RWPE2 (cell line): Measurements from ENCODE around the gene CCDC77.

ENCODE experiments used
- ATAC-seq: fragments of 200-7000 bp; cut with Tn5 transposase; 3 replicates; pipeline ENCODE4 v1.9.1; 2021; ENCODE audit warnings: low read depth
- DNase-seq: peaks from one replicate; pipeline ENCODE4 v3.0.0-alpha.2; 2020; ENCODE audit warnings: low spot score
- H3K27ac ChIP-seq: fragments of 450-650 bp; 2 replicates; pipeline ENCODE4 v1.5.1; 2017; ENCODE audit warnings: mild to moderate bottlenecking; ENCODE audit not compliant: poor library complexity, severe bottlenecking
- H3K27me3 ChIP-seq: fragments of 250-450 bp; sonication (Bioruptor Pico); 2 replicates; pipeline ENCODE4 v1.5.1; 2021; ENCODE audit warnings: mild to moderate bottlenecking, moderate library complexity; ENCODE audit not compliant: insufficient read depth, poor library complexity, severe bottlenecking
- H3K36me3 ChIP-seq: fragments of 250-450 bp; sonication (Bioruptor Pico); 2 replicates; pipeline ENCODE4 v1.5.1; 2020; ENCODE audit warnings: low read depth, mild to moderate bottlenecking, moderate library complexity
- H3K4me1 ChIP-seq: fragments of 250-450 bp; sonication (Bioruptor Pico); 2 replicates; pipeline ENCODE4 v1.5.1; 2021; ENCODE audit warnings: mild to moderate bottlenecking, moderate library complexity; ENCODE audit not compliant: insufficient read depth, poor library complexity, severe bottlenecking
- H3K4me3 ChIP-seq: fragments of 250-450 bp; sonication (Bioruptor Pico); 2 replicates; pipeline ENCODE4 v1.5.1; 2021; ENCODE audit warnings: mild to moderate bottlenecking, moderate library complexity; ENCODE audit not compliant: severe bottlenecking
- H3K9me3 ChIP-seq: fragments of 250-450 bp; sonication (Bioruptor Pico); 2 replicates; pipeline ENCODE4 v1.5.1; 2021; ENCODE audit warnings: mild to moderate bottlenecking, moderate library complexity; ENCODE audit not compliant: severe bottlenecking
- CTCF ChIP-seq: fragments of 450-650 bp; IDR thresholded peaks from one replicate; pipeline ENCODE4 v1.5.1; 2017; ENCODE audit warnings: mild to moderate bottlenecking, moderate library complexity; ENCODE audit not compliant: poor library complexity, severe bottlenecking

CCDC77 gene

GRCh38 chr12:480831-481816, 79.7 kb downstream of the CCDC77 start:
- no peaks in the 10 kb centered on the region for H3K9me3 ChIP-seq
- no peak for TF ChIP-seq CTCF

GRCh38 chr12:482061-482460, 80.6 kb downstream of the CCDC77 start:
- Histone ChIP-seq H3K4me3 (no peak overlapping the region), H3K27me3 (no peaks in the 10 kb centered on the region), H3K36me3 (no peaks in the 10 kb centered on the region), H3K27ac (no peak overlapping the region), H3K4me1 (no peaks in the 10 kb centered on the region), H3K9me3 (no peaks in the 10 kb centered on the region)
- no peak for TF ChIP-seq CTCF
- no peak for DNase-seq
- ATAC-seq = no peak

More at GRCh38 chr12:480831-481816, 79.7 kb downstream of the CCDC77 start:
- Histone ChIP-seq H3K36me3 (no peaks in the 10 kb centered on the region), H3K4me1 (no peaks in the 10 kb centered on the region), H3K27ac (no peak overlapping the region), H3K27me3 (no peaks in the 10 kb centered on the region), H3K4me3 (no peak overlapping the region)
- no peak for ATAC-seq
- DNase-seq = no peak

GRCh38 chr12:484096-484495, 82.7 kb downstream of the CCDC77 start:
- Histone ChIP-seq H3K4me3 (no peak overlapping the region), H3K36me3 (no peaks in the 10 kb centered on the region), H3K4me1 (peaks cover 5% of the 10 kb centered on the region), H3K27ac (no peak overlapping the region), H3K9me3 (peaks cover 3% of the 10 kb centered on the region), H3K27me3 (no peaks in the 10 kb centered on the region)
- ATAC-seq (no peak), DNase-seq (no peak)
- no peak for TF ChIP-seq CTCF

GRCh38 chr12:490260-490659, 88.8 kb downstream of the CCDC77 start:
- no peak for TF ChIP-seq CTCF
- no peak overlapping the region for H3K27ac ChIP-seq
- H3K4me3 ChIP-seq = no peak overlapping the region
- H3K36me3 ChIP-seq = no peaks in the 10 kb centered on the region
- peaks cover 3% of the 10 kb centered on the region for H3K9me3 ChIP-seq
- DNase-seq (peak; percentile 0), ATAC-seq (no peak)
- no peaks in the 10 kb centered on the region for H3K27me3 ChIP-seq
- H3K4me1 ChIP-seq = peaks cover 5% of the 10 kb centered on the region
